Psoas muscle (tissue), 8 donors: ENCODE measurements around the gene UQCC5. TPM values are rescaled to one million over a fixed set of nuclear protein-coding genes. Genes with fewer than 3 reads are reported as not detected.

Source experiments
- ATAC-seq, 4 donors: fragments of 200-7000 bp; cut with Tn5 transposase; one replicate each; pipeline ENCODE4 v1.9.1; 2020; ENCODE audit warnings: moderate library complexity in 3 of 4, mild to moderate bottlenecking in 2 of 4
- DNase-seq, 2 donors: peaks; one replicate each; pipeline ENCODE4 v3.0.0-alpha.2; 2020
- H3K27ac ChIP-seq: fragments of 200-600 bp; one replicate; pipeline ENCODE4 v1.8.0; 2022
- H3K27me3 ChIP-seq, 3 donors: fragments of 200-600 bp in 1 of 3; one replicate each; pipeline versions ENCODE4 v1.6.1 to v1.8.0; 2013 to 2022; ENCODE audit warnings: low read length in 2 of 3, mild to moderate bottlenecking in 2 of 3, moderate library complexity in 1 of 3; ENCODE audit not compliant: insufficient read depth in 3 of 3
- H3K36me3 ChIP-seq, 2 donors: fragments of 200-600 bp in 1 of 2; one replicate each; pipeline versions ENCODE4 v1.6.1 to v1.8.0; 2013 to 2022; ENCODE audit warnings: low read depth in 1 of 2, mild to moderate bottlenecking in 1 of 2, moderate library complexity in 1 of 2; ENCODE audit not compliant: insufficient read depth in 1 of 2
- H3K4me1 ChIP-seq: fragments of 200-600 bp; one replicate; pipeline ENCODE4 v1.8.0; 2022
- H3K4me3 ChIP-seq: fragments of 200-600 bp; one replicate; pipeline ENCODE4 v1.8.0; 2022; ENCODE audit warnings: mild to moderate bottlenecking
- H3K9me3 ChIP-seq: fragments of 200-600 bp; one replicate; pipeline ENCODE4 v1.8.0; 2022
- CTCF ChIP-seq: fragments of 200-600 bp; IDR thresholded peaks from one replicate; pipeline ENCODE4 v1.8.0; 2022; ENCODE audit warnings: antibody characterized with exemption
- WGBS, 3 donors: extraction: QIAGEN DNeasy Blood & Tissue Kit; methylation state at CpG; one replicate each; pipeline versions ENCODE4 v1.1.6 to v1.1.7; 2013; 5-methylcytosine and 5-hydroxymethylcytosine counted together
- intact Hi-C, 2 donors: fragments of 100-400 bp; cut with DNase I; formaldehyde crosslinking; loops; one replicate each; pipeline versions ENCODE4 v1.11.0 to v1.14.2; 2022
- polyA plus RNA-seq, 3 donors: library from polyadenylated mRNA; stranded (reverse); fragments of 200-250 nt; gene quantifications; one replicate each; pipeline ENCODE4 v1.2.3, GENCODE V29; 2013
- total RNA-seq, 4 donors: library from RNA; stranded (reverse); fragmentation: NEBNext Ultra II Directional in 2 of 4; extraction: Animal tissue kit (Norgen Biotek cat#: 25700) in 2 of 4; gene quantifications; one replicate each; pipeline versions ENCODE4 v1.2.1 to v1.2.4, GENCODE V29; 2021 to 2023
- donor health status: healthy with polysubstance abuse.
- donor health status: DM: no; HTN: no; CAD: no; lungs with moderate emphysema.
- donor health status: Bipolar disorder and iron deficiency.
- donor health status: healthy.
- donor health status: DM: yes; HTN: yes; CAD: no.
- donor health status: DM: no; HTN: no; CAD: no.
- donor health status: DM: no; HTN: no; CAD: no.
- donor health status: DM: yes; HTN: yes; CAD: no.

The UQCC5 gene
- total and polyA plus RNA-seq, 7 donors, result 29.5 to 95.4 (median 32.7) TPM

GRCh38 chr3:52541050-52541449 lies 4.6 kb downstream of the UQCC5 start:
- Histone ChIP-seq H3K4me1 (peaks cover 38% of the 10 kb centered on the region), H3K27ac (no peak overlapping the region), H3K36me3 (peaks cover 0 to 40% of the 10 kb centered on the region in 2 donors), H3K9me3 (no peaks in the 10 kb centered on the region), H3K27me3 (no peaks in the 10 kb centered on the region), H3K4me3 (no peak overlapping the region)
- TF ChIP-seq CTCF, result no peak
- intact Hi-C loops, result no loop called here
- 65 to 78% (median 66%) methylated on average over 2 of the region's 2 CpGs for WGBS, 3 donors
- DNase-seq (no peak), ATAC-seq (no peak)

- Histone ChIP-seq H3K36me3 (peaks cover 5 to 78% of the 10 kb centered on the region in 2 donors), H3K27me3 (no peaks in the 10 kb centered on the region)
- intact Hi-C loops, result no loop called here
Observed at GRCh38 chr3:52544937-52545336, 8.5 kb downstream of the UQCC5 start.

GRCh38 chr3:52546111-52546901 lies 9.9 kb downstream of the UQCC5 start:
- Histone ChIP-seq H3K9me3 (no peaks in the 10 kb centered on the region), H3K4me3 (no peak overlapping the region), H3K27ac (no peak overlapping the region), H3K27me3 (no peaks in the 10 kb centered on the region), H3K4me1 (peaks cover 18% of the 10 kb centered on the region), H3K36me3 (peaks cover 5 to 82% of the 10 kb centered on the region in 2 donors)
- intact Hi-C loops, result no loop called here
- no peak for TF ChIP-seq CTCF
- ATAC-seq (no peak), DNase-seq (no peak)
- WGBS, 3 donors, result 70 to 83% (median 78%) methylated on average over 3 of the region's 3 CpGs

More at GRCh38 chr3:52544937-52545336, 8.5 kb downstream of the UQCC5 start:
- no peak for TF ChIP-seq CTCF
- no peak for DNase-seq
- peak overlapping the region; percentile 21 for H3K27ac ChIP-seq
- H3K9me3 ChIP-seq, result no peaks in the 10 kb centered on the region
- 42 to 63% (median 52%) methylated on average over 4 of the region's 4 CpGs for WGBS, 3 donors
- H3K4me1 ChIP-seq, result peaks cover 16% of the 10 kb centered on the region
- H3K4me3 ChIP-seq, result no peak overlapping the region
- ATAC-seq, result peak in 3 of 4 donors; percentile 20 to 34 (median 28)

- H3K4me3 ChIP-seq, result no peak overlapping the region
- no peaks in the 10 kb centered on the region for H3K27me3 ChIP-seq
- no peaks in the 10 kb centered on the region for H3K9me3 ChIP-seq
- WGBS, 3 donors, result 55 to 86% (median 65%) methylated on average over 2 of the region's 2 CpGs
- TF ChIP-seq CTCF, result no peak
- H3K27ac ChIP-seq, result no peak overlapping the region
- intact Hi-C loops, result no loop called here
- ATAC-seq (no peak), DNase-seq (no peak)
- peaks cover 18% of the 10 kb centered on the region for H3K4me1 ChIP-seq
- H3K36me3 ChIP-seq, result peaks cover 5 to 85% of the 10 kb centered on the region in 2 donors
Observed at GRCh38 chr3:52547143-52547542, 10.7 kb downstream of the UQCC5 start.

- peaks cover 5 to 93% of the 10 kb centered on the region in 2 donors for H3K36me3 ChIP-seq
Observed at GRCh38 chr3:52551118-52551517, 14.7 kb downstream of the UQCC5 start.

More at GRCh38 chr3:52551118-52551517, 14.7 kb downstream of the UQCC5 start:
- Histone ChIP-seq H3K4me1 (peaks cover 7% of the 10 kb centered on the region), H3K27ac (no peak overlapping the region), H3K9me3 (no peaks in the 10 kb centered on the region), H3K27me3 (no peaks in the 10 kb centered on the region), H3K4me3 (no peak overlapping the region)
- DNase-seq (no peak), ATAC-seq (no peak)
- intact Hi-C loops, result no loop called here
- TF ChIP-seq CTCF, result no peak
